Stimulated activated CD8-positive, alpha-beta memory T cell treated with anti-CD3 and anti-CD28 coated beads, Interleukin-15, amount 100 ng/mL, for 24 hours (primary cell): Measurements from ENCODE around the gene AP3S2.
"Not testable (repeated sequence)": the region's sequence is repeated elsewhere in the genome, so short reads cannot be mapped to it uniquely, and the experiment has no call there.

Source experiments
- DNase-seq: peaks from one replicate; pipeline ENCODE4 v3.0.0-alpha.2; 2020; ENCODE audit warnings: low read depth

The AP3S2 gene

GRCh38 chr15:89799918-89800498 is 93.8 kb downstream of the AP3S2 start:
- no peak for DNase-seq

GRCh38 chr15:89799011-89799911 is 94.5 kb downstream of the AP3S2 start:
- DNase-seq, result no peak

GRCh38 chr15:89797678-89798201 is 96.1 kb downstream of the AP3S2 start:
- no peak for DNase-seq

GRCh38 chr15:89795996-89796395 is 97.8 kb downstream of the AP3S2 start:
- DNase-seq, result no peak

GRCh38 chr15:89794627-89795241 is 99.1 kb downstream of the AP3S2 start:
- no peak for DNase-seq

- DNase-seq, result no peak
These were observed 101.5 kb downstream of the AP3S2 start for GRCh38 chr15:89792106-89792805.

- DNase-seq, result no peak
These were observed 103.1 kb downstream of the AP3S2 start for GRCh38 chr15:89790661-89791060.

- DNase-seq, result no peak
These were observed 103.6 kb downstream of the AP3S2 start for GRCh38 chr15:89790206-89790605.

GRCh38 chr15:89788585-89788984 is 105.2 kb downstream of the AP3S2 start:
- not testable (repeated sequence) for DNase-seq

GRCh38 chr15:89787944-89788343 is 105.8 kb downstream of the AP3S2 start:
- DNase-seq, result no peak

- DNase-seq, result no peak
These were observed 108.0 kb downstream of the AP3S2 start for GRCh38 chr15:89785774-89786140.

GRCh38 chr15:89785064-89785773 is 108.6 kb downstream of the AP3S2 start:
- DNase-seq, result no peak

GRCh38 chr15:89784686-89784960 is 109.2 kb downstream of the AP3S2 start:
- DNase-seq, result no peak

GRCh38 chr15:89783861-89784685 is 109.7 kb downstream of the AP3S2 start:
- DNase-seq, result no peak

GRCh38 chr15:89783111-89783860 is 110.5 kb downstream of the AP3S2 start:
- no peak for DNase-seq

- not testable (repeated sequence) for DNase-seq
These were observed 111.2 kb downstream of the AP3S2 start for GRCh38 chr15:89782619-89782950.

GRCh38 chr15:89781891-89782618 is 111.7 kb downstream of the AP3S2 start:
- DNase-seq, result no peak

- no peak for DNase-seq
These were observed 112.7 kb downstream of the AP3S2 start for GRCh38 chr15:89781055-89781454.

- no peak for DNase-seq
These were observed 113.2 kb downstream of the AP3S2 start for GRCh38 chr15:89780601-89781000.
